ENCODE data around the gene ZNF438.
A peak's percentile ranks its signal among the peaks of the same experiment; 100 is the strongest.

The ZNF438 gene

GRCh38 chr10:30850776-30851175, 180.9 kb downstream of the ZNF438 start:
- Histone ChIP-seq H3K4me2 (ENCODE audit: low read length, poor library complexity, severe bottlenecking) (no peak overlapping the region), H2AFZ (ENCODE audit: low read depth, low read length) (no peak overlapping the region), H4K91ac (ENCODE audit: low read length) (no peak overlapping the region), H3K4ac (ENCODE audit: low read depth in 1 of 2, low read length in 2 of 2) (no peak overlapping the region), H3K27me3 (ENCODE audit: control insufficient read depth in 1 of 2, insufficient read depth in 1 of 2, low read length in 2 of 2) (no peaks in the 10 kb centered on the region), H4K8ac (ENCODE audit: low read length) (no peak overlapping the region), H3K14ac (ENCODE audit: low read length in 2 of 2) (no peak overlapping the region), H2BK120ac (ENCODE audit: low read depth, low read length) (no peak overlapping the region), H2BK12ac (ENCODE audit: low read length in 2 of 2) (no peak overlapping the region), H3K79me1 (replicated peaks; ENCODE audit: low read length, poor library complexity, severe bottlenecking) (no peaks in the 10 kb centered on the region), H3K4me1 (ENCODE audit: control insufficient read depth, insufficient read depth, low read depth, low read length) (peaks cover 3% of the 10 kb centered on the region), H3K36me3 (ENCODE audit: control insufficient read depth in 1 of 2, insufficient read depth in 2 of 2, low read depth in 1 of 2, low read length in 2 of 2) (peaks cover 18 to 31% of the 10 kb centered on the region in 2 experiments), H2BK5ac (ENCODE audit: low read depth, low read length, poor library complexity, severe bottlenecking) (no peak overlapping the region), H3K27ac (ENCODE audit: low read length, poor library complexity, severe bottlenecking) (no peak overlapping the region), H2AK5ac (ENCODE audit: low read length, severe bottlenecking) (no peak overlapping the region), H3K9ac (ENCODE audit: low read length) (no peak overlapping the region), H3K9me3 (ENCODE audit: control insufficient read depth, low read length) (no peaks in the 10 kb centered on the region), H3K4me3 (ENCODE audit: insufficient read depth in 1 of 2, low read depth in 1 of 2, low read length in 2 of 2) (no peak overlapping the region), H2BK15ac (ENCODE audit: low read depth, poor library complexity, severe bottlenecking) (no peak overlapping the region), H3K23ac (ENCODE audit: low read length in 2 of 2) (no peak overlapping the region), H3K18ac (ENCODE audit: low read depth in 1 of 2, low read length in 2 of 2) (no peak overlapping the region)
- WGBS = 100% methylated on average over 1 of the region's 2 CpGs
- DNase-seq = no peak

- peaks cover 3% of the 10 kb centered on the region for H3K4me1 ChIP-seq (ENCODE audit: control insufficient read depth, insufficient read depth, low read depth, low read length)
- H3K27me3 ChIP-seq (ENCODE audit: control insufficient read depth in 1 of 2, insufficient read depth in 1 of 2, low read length in 2 of 2) = no peaks in the 10 kb centered on the region
- no peak overlapping the region for H2BK5ac ChIP-seq (ENCODE audit: low read depth, low read length, poor library complexity, severe bottlenecking)
- H3K27ac ChIP-seq (ENCODE audit: low read length, poor library complexity, severe bottlenecking) = no peak overlapping the region
- 96% methylated on average over 2 of the region's 3 CpGs for WGBS
- H2BK120ac ChIP-seq (ENCODE audit: low read depth, low read length) = no peak overlapping the region
- H4K8ac ChIP-seq (ENCODE audit: low read length) = no peak overlapping the region
- peaks cover 18 to 39% of the 10 kb centered on the region in 2 experiments for H3K36me3 ChIP-seq (ENCODE audit: control insufficient read depth in 1 of 2, insufficient read depth in 2 of 2, low read depth in 1 of 2, low read length in 2 of 2)
- no peaks in the 10 kb centered on the region for H3K79me1 ChIP-seq (replicated peaks; ENCODE audit: low read length, poor library complexity, severe bottlenecking)
- no peak overlapping the region for H3K23ac ChIP-seq (ENCODE audit: low read length in 2 of 2)
- H2BK15ac ChIP-seq (ENCODE audit: low read depth, poor library complexity, severe bottlenecking) = no peak overlapping the region
- H3K4me2 ChIP-seq (ENCODE audit: low read length, poor library complexity, severe bottlenecking) = no peak overlapping the region
- no peak overlapping the region for H3K9ac ChIP-seq (ENCODE audit: low read length)
- H3K14ac ChIP-seq (ENCODE audit: low read length in 2 of 2) = no peak overlapping the region
- no peak overlapping the region for H2AFZ ChIP-seq (ENCODE audit: low read depth, low read length)
- H3K18ac ChIP-seq (ENCODE audit: low read depth in 1 of 2, low read length in 2 of 2) = no peak overlapping the region
- H3K4me3 ChIP-seq (ENCODE audit: insufficient read depth in 1 of 2, low read depth in 1 of 2, low read length in 2 of 2) = no peak overlapping the region
- no peaks in the 10 kb centered on the region for H3K9me3 ChIP-seq (ENCODE audit: control insufficient read depth, low read length)
- H3K4ac ChIP-seq (ENCODE audit: low read depth in 1 of 2, low read length in 2 of 2) = no peak overlapping the region
- no peak overlapping the region for H2BK12ac ChIP-seq (ENCODE audit: low read length in 2 of 2)
- H4K91ac ChIP-seq (ENCODE audit: low read length) = no peak overlapping the region
- H2AK5ac ChIP-seq (ENCODE audit: low read length, severe bottlenecking) = no peak overlapping the region
- no peak for DNase-seq
Observed at GRCh38 chr10:30849231-30850035, 182.2 kb downstream of the ZNF438 start.

GRCh38 chr10:30848396-30849032, 183.2 kb downstream of the ZNF438 start:
- Histone ChIP-seq H2BK12ac (ENCODE audit: low read length in 2 of 2) (no peak overlapping the region), H3K9me3 (ENCODE audit: control insufficient read depth, low read length) (no peaks in the 10 kb centered on the region), H3K14ac (ENCODE audit: low read length in 2 of 2) (no peak overlapping the region), H3K36me3 (ENCODE audit: control insufficient read depth in 1 of 2, insufficient read depth in 2 of 2, low read depth in 1 of 2, low read length in 2 of 2) (peaks cover 18 to 39% of the 10 kb centered on the region in 2 experiments), H3K4me3 (ENCODE audit: insufficient read depth in 1 of 2, low read depth in 1 of 2, low read length in 2 of 2) (no peak overlapping the region), H3K23ac (ENCODE audit: low read length in 2 of 2) (no peak overlapping the region), H3K18ac (ENCODE audit: low read depth in 1 of 2, low read length in 2 of 2) (no peak overlapping the region), H2BK5ac (ENCODE audit: low read depth, low read length, poor library complexity, severe bottlenecking) (no peak overlapping the region), H3K9ac (ENCODE audit: low read length) (no peak overlapping the region), H2BK120ac (ENCODE audit: low read depth, low read length) (no peak overlapping the region), H3K4ac (ENCODE audit: low read depth in 1 of 2, low read length in 2 of 2) (no peak overlapping the region), H3K27ac (ENCODE audit: low read length, poor library complexity, severe bottlenecking) (no peak overlapping the region), H4K8ac (ENCODE audit: low read length) (no peak overlapping the region), H2AFZ (ENCODE audit: low read depth, low read length) (no peak overlapping the region), H2AK5ac (ENCODE audit: low read length, severe bottlenecking) (no peak overlapping the region), H3K79me1 (replicated peaks; ENCODE audit: low read length, poor library complexity, severe bottlenecking) (no peaks in the 10 kb centered on the region), H3K4me2 (ENCODE audit: low read length, poor library complexity, severe bottlenecking) (no peak overlapping the region), H3K27me3 (ENCODE audit: control insufficient read depth in 1 of 2, insufficient read depth in 1 of 2, low read length in 2 of 2) (no peaks in the 10 kb centered on the region), H2BK15ac (ENCODE audit: low read depth, poor library complexity, severe bottlenecking) (no peak overlapping the region), H4K91ac (ENCODE audit: low read length) (no peak overlapping the region), H3K4me1 (ENCODE audit: control insufficient read depth, insufficient read depth, low read depth, low read length) (peaks cover 3% of the 10 kb centered on the region)
- DNase-seq = no peak
- 95% methylated on average over 11 of the region's 11 CpGs for WGBS

GRCh38 chr10:30847642-30848041, 184.0 kb downstream of the ZNF438 start:
- Histone ChIP-seq H2BK120ac (ENCODE audit: low read depth, low read length) (no peak overlapping the region), H2AFZ (ENCODE audit: low read depth, low read length) (no peak overlapping the region), H4K91ac (ENCODE audit: low read length) (no peak overlapping the region), H3K9ac (ENCODE audit: low read length) (no peak overlapping the region), H2BK5ac (ENCODE audit: low read depth, low read length, poor library complexity, severe bottlenecking) (no peak overlapping the region), H3K27ac (ENCODE audit: low read length, poor library complexity, severe bottlenecking) (no peak overlapping the region), H3K23ac (ENCODE audit: low read length in 2 of 2) (no peak overlapping the region), H4K8ac (ENCODE audit: low read length) (no peak overlapping the region), H3K18ac (ENCODE audit: low read depth in 1 of 2, low read length in 2 of 2) (no peak overlapping the region), H3K14ac (ENCODE audit: low read length in 2 of 2) (peak overlapping the region in 1 of 2 experiments; percentile 72), H3K79me1 (replicated peaks; ENCODE audit: low read length, poor library complexity, severe bottlenecking) (no peaks in the 10 kb centered on the region), H2AK5ac (ENCODE audit: low read length, severe bottlenecking) (no peak overlapping the region), H3K4me2 (ENCODE audit: low read length, poor library complexity, severe bottlenecking) (no peak overlapping the region), H3K4me3 (ENCODE audit: insufficient read depth in 1 of 2, low read depth in 1 of 2, low read length in 2 of 2) (no peak overlapping the region), H2BK12ac (ENCODE audit: low read length in 2 of 2) (no peak overlapping the region), H2BK15ac (ENCODE audit: low read depth, poor library complexity, severe bottlenecking) (no peak overlapping the region), H3K27me3 (ENCODE audit: control insufficient read depth in 1 of 2, insufficient read depth in 1 of 2, low read length in 2 of 2) (no peaks in the 10 kb centered on the region), H3K4me1 (ENCODE audit: control insufficient read depth, insufficient read depth, low read depth, low read length) (peaks cover 3% of the 10 kb centered on the region), H3K9me3 (ENCODE audit: control insufficient read depth, low read length) (no peaks in the 10 kb centered on the region), H3K4ac (ENCODE audit: low read depth in 1 of 2, low read length in 2 of 2) (no peak overlapping the region), H3K36me3 (ENCODE audit: control insufficient read depth in 1 of 2, insufficient read depth in 2 of 2, low read depth in 1 of 2, low read length in 2 of 2) (peaks cover 18 to 39% of the 10 kb centered on the region in 2 experiments)
- no peak for DNase-seq
- 90% methylated on average over 9 of the region's 10 CpGs for WGBS

Measured in mesenchymal stem cell (in vitro differentiated cells and primary cell).